Left renal cortex interstitium (tissue), 4 donors: ENCODE data around the gene BCL7C. TPM values are rescaled to one million over a fixed set of nuclear protein-coding genes. Genes with fewer than 3 reads are reported as not detected.

Source experiments
- polyA plus RNA-seq, 4 donors: library from polyadenylated mRNA; unstranded; fragments of 120-200 nt; gene quantifications; one replicate each; pipeline ENCODE4 v1.2.1, GENCODE V29; 2013; ENCODE audit not compliant: insufficient read length in 4 of 4

The BCL7C gene
- polyA plus RNA-seq, 4 donors: 38.4 to 57.2 (median 44.5) TPM

Other genes starting within 250 kb of the BCL7C start
- gene PRR14, start 243.1 kb downstream of the BCL7C start, polyA plus RNA-seq: 10 to 100 TPM; 38.2 to 54.8 (median 46.0) TPM
- gene FBRS, start 235.6 kb downstream of the BCL7C start, polyA plus RNA-seq: 10 to 100 TPM; 39.7 to 97.0 (median 67.1) TPM
- 10 to 100 TPM; 23.0 to 62.5 (median 37.3) TPM for gene SRCAP, start 194.9 kb downstream of the BCL7C start, polyA plus RNA-seq
- 10 to 100 TPM; 22.9 to 44.4 (median 33.9) TPM for gene PHKG2, start 145.7 kb downstream of the BCL7C start, polyA plus RNA-seq
- gene CFAP119, start 132.0 kb downstream of the BCL7C start, polyA plus RNA-seq: 10 to 100 TPM in 2 of 4 donors, 1 to 10 TPM in 2; 7.8 to 12.1 (median 10.2) TPM
- 100 to 1,000 TPM; 112 to 130 (median 120) TPM for gene RNF40, start 131.8 kb downstream of the BCL7C start, polyA plus RNA-seq
- gene ZNF629, start 106.9 kb downstream of the BCL7C start, polyA plus RNA-seq: 10 to 100 TPM; 25.7 to 29.5 (median 27.2) TPM
- 1 to 10 TPM; 6.2 to 9.8 (median 7.7) TPM for gene CTF1, start 2.5 kb upstream of the BCL7C start, polyA plus RNA-seq
- 10 to 100 TPM; 16.3 to 38.8 (median 27.4) TPM for gene FBXL19, start 29.5 kb upstream of the BCL7C start, polyA plus RNA-seq
- gene ORAI3, start 55.0 kb upstream of the BCL7C start, polyA plus RNA-seq: 10 to 100 TPM; 18.7 to 22.5 (median 20.3) TPM
- 10 to 100 TPM; 15.3 to 23.3 (median 18.6) TPM for gene SETD1A, start 63.7 kb upstream of the BCL7C start, polyA plus RNA-seq
- 10 to 100 TPM in 2 of 4 donors, 1 to 10 TPM in 2; 7.2 to 12.0 (median 9.4) TPM for gene HSD3B7, start 91.1 kb upstream of the BCL7C start, polyA plus RNA-seq
- 1 to 10 TPM in 3 of 4 donors, under 1 TPM in 1; 0.73 to 3.0 (median 1.8) TPM for gene STX1B, start 116.6 kb upstream of the BCL7C start, polyA plus RNA-seq
- 10 to 100 TPM; 35.6 to 44.6 (median 41.2) TPM for gene STX4, start 139.5 kb upstream of the BCL7C start, polyA plus RNA-seq
- 1 to 10 TPM; 4.1 to 7.2 (median 6.5) TPM for gene ZNF668, start 180.2 kb upstream of the BCL7C start, polyA plus RNA-seq
- gene ZNF646, start 180.3 kb upstream of the BCL7C start, polyA plus RNA-seq: 10 to 100 TPM; 11.0 to 19.1 (median 12.5) TPM
- gene PRSS53, start 194.9 kb upstream of the BCL7C start, polyA plus RNA-seq: 1 to 10 TPM in 3 of 4 donors, under 1 TPM in 1; 0.48 to 2.1 (median 1.3) TPM
- 10 to 100 TPM; 68.3 to 92.8 (median 73.0) TPM for gene VKORC1, start 200.7 kb upstream of the BCL7C start, polyA plus RNA-seq
- 10 to 100 TPM; 34.5 to 48.8 (median 41.0) TPM for gene BCKDK, start 214.3 kb upstream of the BCL7C start, polyA plus RNA-seq
- 10 to 100 TPM; 56.6 to 86.1 (median 70.4) TPM for gene KAT8, start 223.6 kb upstream of the BCL7C start, polyA plus RNA-seq
- gene PRSS8, start 241.7 kb upstream of the BCL7C start, polyA plus RNA-seq: 10 to 100 TPM; 53.9 to 77.2 (median 67.5) TPM